HG03575 (cell line): ENCODE data around the gene PLA2G15.

Experiments used
- ATAC-seq: cut with Tn5 transposase; IDR thresholded peaks from one replicate; pipeline ENCODE4 v1.9.1; 2021; ENCODE audit not compliant: unreplicated experiment, insufficient number of reproducible peaks, low FRiP score; ENCODE audit errors: extremely low read depth

The PLA2G15 gene

GRCh38 chr16:68247400-68247799 lies 2.2 kb downstream of the PLA2G15 start:
- no peak for ATAC-seq

- ATAC-seq, result no peak
These were observed 2.8 kb downstream of the PLA2G15 start for GRCh38 chr16:68247932-68248331.

GRCh38 chr16:68249371-68249770 lies 4.2 kb downstream of the PLA2G15 start:
- no peak for ATAC-seq

GRCh38 chr16:68250951-68251350 lies 5.8 kb downstream of the PLA2G15 start:
- ATAC-seq, result no peak

- ATAC-seq, result no peak
These were observed 6.7 kb downstream of the PLA2G15 start for GRCh38 chr16:68251832-68252231.

- no peak for ATAC-seq
These were observed 7.2 kb downstream of the PLA2G15 start for GRCh38 chr16:68252383-68252782.

DNA sequence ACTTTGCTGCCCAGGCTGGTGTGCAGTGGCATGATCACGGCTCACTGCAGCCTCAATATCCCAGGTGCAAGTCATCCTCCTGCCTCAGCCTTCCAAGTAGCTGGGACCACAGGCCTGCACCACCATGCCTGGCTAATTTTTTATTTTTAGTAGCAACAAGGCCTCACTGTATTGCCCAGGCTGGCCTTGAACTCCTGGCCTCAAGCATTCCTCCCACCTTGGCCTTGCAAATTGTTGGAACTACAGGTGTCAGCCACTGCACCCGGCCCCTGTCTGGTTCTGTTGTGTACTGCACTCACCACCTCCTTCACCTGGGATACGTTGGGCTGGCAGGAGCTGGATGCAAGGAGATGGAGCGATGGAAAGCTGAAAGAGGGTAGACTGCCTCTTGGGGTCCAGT lies 8.5 kb downstream of the PLA2G15 start:
- ATAC-seq, result no peak

- ATAC-seq, result no peak
These were observed 10.5 kb downstream of the PLA2G15 start for GRCh38 chr16:68255712-68256111.

- ATAC-seq, result no peak
These were observed 12.2 kb downstream of the PLA2G15 start for GRCh38 chr16:68257251-68257905.

DNA sequence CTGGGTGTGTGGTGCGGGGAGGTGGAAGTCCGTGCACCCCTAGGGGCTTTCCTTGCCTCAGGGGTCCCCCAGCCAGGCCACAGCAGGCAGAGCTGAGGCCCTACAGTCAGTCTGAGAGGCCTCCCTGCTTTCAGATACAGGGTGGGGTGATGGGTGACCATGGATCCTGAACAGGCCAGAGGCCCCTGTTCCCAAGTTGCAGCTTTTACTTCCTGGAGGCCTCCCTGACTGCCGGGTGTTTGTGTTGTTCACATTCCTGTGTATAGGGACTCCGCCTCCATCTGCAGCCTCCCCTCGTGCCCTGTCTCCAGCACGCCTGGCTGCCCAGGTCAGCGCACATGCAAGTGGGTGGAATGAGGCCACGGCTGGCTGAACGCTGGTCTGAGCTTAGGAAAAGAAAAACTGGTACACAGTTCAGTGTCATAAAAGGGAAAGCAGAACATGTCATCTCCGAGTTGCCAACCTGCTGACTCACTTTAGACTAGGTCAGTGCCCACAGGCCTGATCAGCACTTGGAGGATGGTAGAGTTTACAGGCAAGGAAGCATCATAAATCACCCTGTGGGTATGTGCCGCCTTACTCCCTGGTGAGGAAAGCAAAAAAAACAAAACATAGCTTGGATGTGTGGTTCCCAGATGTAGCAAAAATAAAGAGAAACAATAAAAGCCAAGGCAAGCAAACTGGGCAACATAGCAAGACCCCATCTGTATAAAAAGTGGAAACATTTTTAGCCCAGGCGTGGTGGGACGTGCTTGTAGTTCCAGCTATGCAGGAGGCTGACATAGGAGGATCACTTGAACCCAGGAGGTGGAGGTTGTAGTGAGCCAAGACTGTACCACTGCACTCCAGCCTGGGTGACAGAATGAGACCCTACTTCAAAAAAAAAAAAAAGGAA lies 13.0 kb downstream of the PLA2G15 start:
- ATAC-seq, result no peak

DNA sequence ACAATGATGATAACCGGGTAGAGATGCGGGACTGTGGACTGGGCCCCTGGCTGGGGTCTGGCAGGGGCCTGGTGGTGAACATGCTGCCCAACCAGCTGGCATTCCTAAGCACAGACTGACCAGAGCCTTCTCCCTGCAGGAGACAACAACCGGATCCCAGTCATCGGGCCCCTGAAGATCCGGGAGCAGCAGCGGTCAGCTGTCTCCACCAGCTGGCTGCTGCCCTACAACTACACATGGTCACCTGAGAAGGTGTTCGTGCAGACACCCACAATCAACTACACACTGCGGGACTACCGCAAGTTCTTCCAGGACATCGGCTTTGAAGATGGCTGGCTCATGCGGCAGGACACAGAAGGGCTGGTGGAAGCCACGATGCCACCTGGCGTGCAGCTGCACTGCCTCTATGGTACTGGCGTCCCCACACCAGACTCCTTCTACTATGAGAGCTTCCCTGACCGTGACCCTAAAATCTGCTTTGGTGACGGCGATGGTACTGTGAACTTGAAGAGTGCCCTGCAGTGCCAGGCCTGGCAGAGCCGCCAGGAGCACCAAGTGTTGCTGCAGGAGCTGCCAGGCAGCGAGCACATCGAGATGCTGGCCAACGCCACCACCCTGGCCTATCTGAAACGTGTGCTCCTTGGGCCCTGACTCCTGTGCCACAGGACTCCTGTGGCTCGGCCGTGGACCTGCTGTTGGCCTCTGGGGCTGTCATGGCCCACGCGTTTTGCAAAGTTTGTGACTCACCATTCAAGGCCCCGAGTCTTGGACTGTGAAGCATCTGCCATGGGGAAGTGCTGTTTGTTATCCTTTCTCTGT lies 14.0 kb downstream of the PLA2G15 start:
- ATAC-seq, result no peak

DNA sequence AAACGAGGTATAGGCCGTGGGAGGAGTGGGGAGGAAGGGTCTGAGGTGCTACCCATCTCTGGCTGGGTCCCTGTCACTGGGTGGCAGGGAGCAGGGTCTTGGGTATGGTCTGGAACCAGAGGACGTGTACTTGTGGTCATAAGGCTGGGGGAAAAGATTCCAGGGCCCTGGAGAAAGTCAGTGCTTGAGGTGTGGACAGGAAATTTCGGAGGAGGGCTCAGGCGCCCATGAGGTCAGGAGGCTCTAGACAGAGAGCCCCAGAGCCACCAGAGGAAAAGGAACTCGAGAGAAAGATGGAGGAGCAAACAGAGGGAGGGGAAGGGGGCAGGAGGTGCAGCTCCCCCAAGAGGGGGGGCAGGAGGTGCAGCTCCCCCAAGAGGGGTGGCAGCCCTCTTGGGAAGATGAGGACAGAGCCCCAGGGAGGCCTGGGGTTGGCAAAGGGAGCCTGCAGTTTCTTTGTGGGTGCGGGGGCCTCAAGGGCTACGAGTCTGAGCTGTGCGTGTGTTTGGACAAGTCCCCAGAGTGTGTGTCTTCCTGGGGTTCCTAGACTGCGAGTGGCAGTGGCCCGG lies 18.5 kb downstream of the PLA2G15 start:
- ATAC-seq, result peak; percentile 11

GRCh38 chr16:68264128-68265077 lies 19.2 kb downstream of the PLA2G15 start, which contains the start of gene SLC7A6:
SLC7A6 (plus strand) TSS chr16:68264526; CDS start chr16:68274727, 10,201 bp downstream.
- ATAC-seq, result peak; percentile 35

DNA sequence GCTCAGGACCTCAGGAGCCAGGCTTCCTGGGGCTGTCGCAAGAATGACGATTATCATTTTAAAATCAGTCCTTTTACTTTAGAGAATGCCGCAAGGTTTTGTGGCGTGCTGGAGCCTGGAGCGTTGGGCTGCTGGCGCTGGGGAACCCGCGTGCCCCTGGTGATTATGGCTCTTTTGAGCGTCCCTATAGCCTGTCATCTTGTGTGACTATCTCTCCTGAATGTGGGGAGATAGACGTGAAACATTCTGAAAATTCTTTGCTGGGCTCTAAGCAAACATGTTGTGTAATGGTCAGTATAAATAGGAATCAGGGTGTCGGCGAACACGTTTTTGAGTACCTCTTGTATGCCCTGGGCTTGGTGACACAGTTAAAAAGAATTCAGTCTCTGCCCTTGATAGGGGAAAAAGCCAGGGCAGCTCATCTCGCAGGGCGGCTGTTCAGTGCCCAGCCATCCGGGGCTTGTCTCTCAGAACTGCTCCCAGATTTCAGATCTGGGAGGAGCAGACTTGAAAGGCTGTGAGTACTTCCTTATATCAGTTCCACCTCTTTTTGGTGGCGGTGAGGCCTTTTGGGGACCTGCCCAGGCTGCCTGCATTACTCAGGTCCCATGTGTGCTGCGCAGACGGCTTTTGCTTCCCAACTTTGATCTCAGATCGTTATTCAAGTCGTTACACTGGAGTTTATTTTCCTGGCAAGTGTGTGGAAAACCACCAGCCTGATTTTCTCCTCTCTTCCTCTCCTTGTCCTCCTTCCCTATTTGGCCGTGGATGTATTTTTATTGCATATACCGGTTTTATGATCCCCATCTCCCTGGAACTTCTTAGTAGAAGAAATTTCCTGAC lies 20.1 kb downstream of the PLA2G15 start:
- no peak for ATAC-seq

- no peak for ATAC-seq
These were observed 22.6 kb downstream of the PLA2G15 start for GRCh38 chr16:68267612-68268405.

DNA sequence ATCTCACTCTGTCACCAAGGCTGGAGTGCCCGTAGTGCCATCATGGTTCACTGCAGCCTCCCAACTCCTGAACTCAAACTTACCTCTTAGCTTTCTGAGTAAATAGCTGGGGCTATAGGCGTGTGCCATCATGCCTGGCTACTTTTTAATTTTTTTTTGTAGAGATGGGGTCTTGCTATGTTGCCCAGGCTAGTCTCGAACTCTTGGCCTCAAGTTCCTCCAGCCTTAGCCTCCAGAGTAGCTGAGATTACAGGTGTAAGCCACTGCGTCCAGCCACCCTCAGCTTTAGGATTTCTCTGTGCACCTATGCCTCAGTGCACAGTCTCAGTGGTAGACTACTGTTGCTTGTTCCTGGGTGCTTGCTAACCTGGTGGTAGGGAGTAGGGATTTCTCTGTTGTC lies 24.6 kb downstream of the PLA2G15 start:
- no peak for ATAC-seq

- no peak for ATAC-seq
These were observed 25.2 kb downstream of the PLA2G15 start for GRCh38 chr16:68270353-68270752.
